Sigmoid colon (tissue), 4 donors: Measurements from ENCODE around the gene LMOD1.

Experiments
- EP300 ChIP-seq, 4 donors: sonication (generic); formaldehyde crosslinking; IDR thresholded peaks; one replicate each; pipeline ENCODE4 v1.6.1; 2017; ENCODE audit warnings: antibody characterized with exemption in 4 of 4
- POLR2A ChIP-seq, 2 donors: fragments of 450-650 bp; IDR thresholded peaks; one replicate each; pipeline ENCODE4 v1.6.1; 2016; ENCODE audit warnings: antibody characterized with exemption in 2 of 2, mild to moderate bottlenecking in 2 of 2, moderate library complexity in 2 of 2
- POLR2AphosphoS5 ChIP-seq, 4 donors: sonication (generic); formaldehyde crosslinking; IDR thresholded peaks; one replicate each; pipeline ENCODE4 v1.6.1; 2017; ENCODE audit warnings: antibody characterized with exemption in 4 of 4
- TF ChIP-seq, protein P1 (sequence below), 4 experiments: fragments of 450-650 bp in 3 of 4; fragments of 200-600 bp in 1 of 4; IDR thresholded peaks; one replicate each; pipeline ENCODE4 v1.5.1; 2016 to 2019; ENCODE audit warnings: antibody characterized with exemption in 4 of 4, mild to moderate bottlenecking in 3 of 4, moderate library complexity in 2 of 4

DNA sequence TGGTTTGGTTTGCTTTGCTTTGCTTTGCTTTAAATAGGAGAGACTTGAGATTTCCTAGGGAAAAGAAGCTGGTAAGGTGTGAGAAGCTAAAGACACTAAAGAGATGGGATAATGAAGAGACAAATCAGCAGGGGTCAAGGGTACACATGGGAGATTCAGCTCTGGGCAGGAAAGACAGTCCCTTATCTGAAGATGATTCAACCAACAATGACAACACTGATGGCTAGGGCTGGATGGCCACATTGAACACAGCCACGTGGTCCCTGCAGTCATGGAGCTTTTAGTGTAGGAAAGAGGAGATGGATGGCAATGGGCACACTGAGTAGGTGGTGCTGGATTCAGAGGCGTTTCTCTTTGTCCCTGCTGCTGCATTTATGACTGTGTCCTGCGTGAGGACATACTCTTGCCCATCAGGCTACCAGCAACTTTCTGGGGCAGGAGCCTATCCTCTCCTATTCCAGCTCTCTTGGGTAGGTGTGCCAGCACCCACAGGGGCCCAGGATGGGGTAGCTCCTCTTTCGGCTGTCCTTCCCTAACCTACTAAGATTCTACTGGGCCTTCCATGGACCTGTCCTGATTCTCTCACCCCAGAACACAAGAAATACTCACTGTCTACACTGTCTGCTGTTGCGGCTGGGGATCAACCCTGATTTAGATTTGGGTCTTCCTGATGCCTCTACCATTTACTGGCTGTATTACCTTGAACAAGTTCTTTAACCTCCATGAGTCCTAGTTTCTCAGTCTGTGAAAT is 59.1 kb downstream of the LMOD1 start:
- TF ChIP-seq, protein P1, sequence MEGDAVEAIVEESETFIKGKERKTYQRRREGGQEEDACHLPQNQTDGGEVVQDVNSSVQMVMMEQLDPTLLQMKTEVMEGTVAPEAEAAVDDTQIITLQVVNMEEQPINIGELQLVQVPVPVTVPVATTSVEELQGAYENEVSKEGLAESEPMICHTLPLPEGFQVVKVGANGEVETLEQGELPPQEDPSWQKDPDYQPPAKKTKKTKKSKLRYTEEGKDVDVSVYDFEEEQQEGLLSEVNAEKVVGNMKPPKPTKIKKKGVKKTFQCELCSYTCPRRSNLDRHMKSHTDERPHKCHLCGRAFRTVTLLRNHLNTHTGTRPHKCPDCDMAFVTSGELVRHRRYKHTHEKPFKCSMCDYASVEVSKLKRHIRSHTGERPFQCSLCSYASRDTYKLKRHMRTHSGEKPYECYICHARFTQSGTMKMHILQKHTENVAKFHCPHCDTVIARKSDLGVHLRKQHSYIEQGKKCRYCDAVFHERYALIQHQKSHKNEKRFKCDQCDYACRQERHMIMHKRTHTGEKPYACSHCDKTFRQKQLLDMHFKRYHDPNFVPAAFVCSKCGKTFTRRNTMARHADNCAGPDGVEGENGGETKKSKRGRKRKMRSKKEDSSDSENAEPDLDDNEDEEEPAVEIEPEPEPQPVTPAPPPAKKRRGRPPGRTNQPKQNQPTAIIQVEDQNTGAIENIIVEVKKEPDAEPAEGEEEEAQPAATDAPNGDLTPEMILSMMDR (IDR thresholded peaks at IDR 0.05): no peak
- no peak for TF ChIP-seq POLR2A (IDR thresholded peaks at IDR 0.05)
- peak in 1 of 4 donors; percentile 5 for TF ChIP-seq POLR2AphosphoS5 (IDR thresholded peaks at IDR 0.05)
- no peak for TF ChIP-seq EP300 (IDR thresholded peaks at IDR 0.05)
